HEK293 (cell line): ENCODE measurements around the gene OR52I2.

Source experiments
- CTCF ChIP-seq: fragments of 450-650 bp; formaldehyde crosslinking; IDR thresholded peaks from 2 replicates; pipeline ENCODE4 v1.5.1; 2016; ENCODE audit warnings: missing biosample characterization, missing genetic modification characterization
- MYNN ChIP-seq: fragments of 450-650 bp; formaldehyde crosslinking; IDR thresholded peaks from 2 replicates; pipeline ENCODE4 v1.5.1; 2016; ENCODE audit warnings: missing biosample characterization, missing genetic modification characterization, borderline replicate concordance
- OSR2 ChIP-seq: fragments of 450-650 bp; formaldehyde crosslinking; IDR thresholded peaks from 2 replicates; pipeline ENCODE4 v1.5.1; 2016; ENCODE audit warnings: missing biosample characterization, missing genetic modification characterization
- RBAK ChIP-seq: fragments of 450-650 bp; formaldehyde crosslinking; IDR thresholded peaks from 2 replicates; pipeline ENCODE4 v1.5.1; 2016; ENCODE audit warnings: missing biosample characterization, missing genetic modification characterization
- ZBTB17 ChIP-seq: fragments of 450-650 bp; formaldehyde crosslinking; IDR thresholded peaks from 2 replicates; pipeline ENCODE4 v1.5.1; 2016; ENCODE audit warnings: missing biosample characterization, missing genetic modification characterization
- ZBTB8A ChIP-seq: fragments of 450-650 bp; formaldehyde crosslinking; IDR thresholded peaks from 2 replicates; pipeline ENCODE4 v1.5.1; 2016; ENCODE audit warnings: missing biosample characterization, missing genetic modification characterization
- ZFP37 ChIP-seq: fragments of 450-650 bp; formaldehyde crosslinking; IDR thresholded peaks from 2 replicates; pipeline ENCODE4 v1.5.1; 2016; ENCODE audit warnings: missing biosample characterization, missing genetic modification characterization
- ZNF16 ChIP-seq: fragments of 450-650 bp; formaldehyde crosslinking; IDR thresholded peaks from 2 replicates; pipeline ENCODE4 v1.5.1; 2016; ENCODE audit warnings: low read depth, missing biosample characterization, missing genetic modification characterization
- ZNF580 ChIP-seq: fragments of 450-650 bp; formaldehyde crosslinking; IDR thresholded peaks from 2 replicates; pipeline ENCODE4 v1.5.1; 2016; ENCODE audit warnings: missing biosample characterization, missing genetic modification characterization
- ZNF596 ChIP-seq: fragments of 450-650 bp; IDR thresholded peaks from 2 replicates; pipeline ENCODE4 v1.5.0; 2018; ENCODE audit warnings: missing biosample characterization, mild to moderate bottlenecking, missing genetic modification characterization, moderate library complexity
- ZNF629 ChIP-seq: fragments of 450-650 bp; formaldehyde crosslinking; IDR thresholded peaks from 2 replicates; pipeline ENCODE4 v1.5.1; 2017; ENCODE audit warnings: missing biosample characterization, missing genetic modification characterization
- ZNF76 ChIP-seq: fragments of 450-650 bp; formaldehyde crosslinking; IDR thresholded peaks from 2 replicates; pipeline ENCODE4; 2016; ENCODE audit warnings: low read depth, missing biosample characterization, missing genetic modification characterization, borderline replicate concordance
- ZNF768 ChIP-seq: fragments of 450-650 bp; formaldehyde crosslinking; IDR thresholded peaks from 2 replicates; pipeline ENCODE4 v1.5.1; 2018; ENCODE audit warnings: missing biosample characterization, mild to moderate bottlenecking, missing genetic modification characterization
- TF ChIP-seq, protein P1 (sequence below): fragments of 450-650 bp; formaldehyde crosslinking; IDR thresholded peaks from 2 replicates; pipeline ENCODE4 v1.5.1; 2016; ENCODE audit warnings: missing biosample characterization, missing genetic modification characterization

DNA sequence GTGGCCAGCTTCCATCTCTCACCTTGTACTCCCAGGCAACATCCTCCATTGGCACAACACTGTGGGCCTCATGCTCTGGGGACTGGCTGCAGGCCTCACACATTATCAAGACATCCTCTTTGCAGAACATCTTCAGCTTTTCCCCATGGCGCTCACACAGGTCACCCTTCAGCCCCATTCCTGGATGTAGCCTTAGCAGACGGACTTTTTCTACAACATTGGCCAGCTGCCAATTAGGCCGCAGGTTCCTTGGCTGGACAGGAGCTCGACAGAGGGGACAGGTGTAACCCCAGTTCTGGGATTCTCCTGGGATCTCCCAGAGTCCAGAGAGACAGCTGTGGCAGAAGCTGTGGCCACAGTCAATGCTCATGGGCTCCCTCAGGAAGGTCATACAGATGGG lies 23.5 kb downstream of the OR52I2 start:
- TF ChIP-seq RBAK (tag by site-specific recombination): no peak
- no peak for TF ChIP-seq ZFP37
- TF ChIP-seq ZBTB8A (tag by site-specific recombination): no peak
- no peak for TF ChIP-seq MYNN (tag by site-specific recombination)
- no peak for TF ChIP-seq ZNF768 (tag by site-specific recombination)
- no peak for TF ChIP-seq ZBTB17 (tag by site-specific recombination)
- TF ChIP-seq ZNF629 (tag by site-specific recombination): no peak
- no peak for TF ChIP-seq CTCF (tag by site-specific recombination)
- TF ChIP-seq ZNF596 (tag by site-specific recombination): no peak
- TF ChIP-seq ZNF580: no peak
- TF ChIP-seq OSR2: no peak
- TF ChIP-seq, protein P1, sequence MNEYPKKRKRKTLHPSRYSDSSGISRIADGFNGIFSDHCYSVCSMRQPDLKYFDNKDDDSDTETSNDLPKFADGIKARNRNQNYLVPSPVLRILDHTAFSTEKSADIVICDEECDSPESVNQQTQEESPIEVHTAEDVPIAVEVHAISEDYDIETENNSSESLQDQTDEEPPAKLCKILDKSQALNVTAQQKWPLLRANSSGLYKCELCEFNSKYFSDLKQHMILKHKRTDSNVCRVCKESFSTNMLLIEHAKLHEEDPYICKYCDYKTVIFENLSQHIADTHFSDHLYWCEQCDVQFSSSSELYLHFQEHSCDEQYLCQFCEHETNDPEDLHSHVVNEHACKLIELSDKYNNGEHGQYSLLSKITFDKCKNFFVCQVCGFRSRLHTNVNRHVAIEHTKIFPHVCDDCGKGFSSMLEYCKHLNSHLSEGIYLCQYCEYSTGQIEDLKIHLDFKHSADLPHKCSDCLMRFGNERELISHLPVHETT (tag by site-specific recombination): no peak
- no peak for TF ChIP-seq ZNF76
- no peak for TF ChIP-seq ZNF16 (tag by site-specific recombination)
